ENCODE measurements around the gene TSEN2.
"Not testable (repeated sequence)": the region's sequence is repeated elsewhere in the genome, so short reads cannot be mapped to it uniquely, and the experiment has no call there.

The TSEN2 gene

GRCh38 chr3:12484198-12484982 lies at the start of gene TSEN2:
Gene TSEN2, plus strand, starts transcription at chr3:12484480. Its CDS starts 5,321 bp downstream, at chr3:12489801.
- DNase-seq, result peak; percentile 92

GRCh38 chr3:12436514-12437220 lies 47.6 kb upstream of the TSEN2 start:
- DNase-seq, result no peak

GRCh38 chr3:12437221-12437605 lies 47.1 kb upstream of the TSEN2 start:
- DNase-seq, result no peak

- no peak for DNase-seq
Measured at GRCh38 chr3:12437861-12438260, 46.4 kb upstream of the TSEN2 start.

- no peak for DNase-seq
Measured at GRCh38 chr3:12438318-12438717, 46.0 kb upstream of the TSEN2 start.

- DNase-seq, result no peak
Measured at GRCh38 chr3:12439161-12439940, 44.9 kb upstream of the TSEN2 start.

GRCh38 chr3:12440927-12441714 lies 43.2 kb upstream of the TSEN2 start:
- no peak for DNase-seq

GRCh38 chr3:12442654-12443501 lies 41.4 kb upstream of the TSEN2 start:
- DNase-seq, result no peak

- DNase-seq, result no peak
Measured at GRCh38 chr3:12443781-12444522, 40.3 kb upstream of the TSEN2 start.

GRCh38 chr3:12444582-12445471 lies 39.5 kb upstream of the TSEN2 start:
- no peak for DNase-seq

GRCh38 chr3:12445523-12446240 lies 38.6 kb upstream of the TSEN2 start:
- no peak for DNase-seq

- DNase-seq, result no peak
Measured at GRCh38 chr3:12446298-12446697, 38.0 kb upstream of the TSEN2 start.

- no peak for DNase-seq
Measured at GRCh38 chr3:12447075-12447474, 37.2 kb upstream of the TSEN2 start.

GRCh38 chr3:12448404-12449202 lies 35.7 kb upstream of the TSEN2 start:
- DNase-seq, result not testable (repeated sequence)

- DNase-seq, result no peak
Measured at GRCh38 chr3:12449889-12450682, 34.2 kb upstream of the TSEN2 start.

- no peak for DNase-seq
Measured at GRCh38 chr3:12451481-12451880, 32.8 kb upstream of the TSEN2 start.

- no peak for DNase-seq
Measured at GRCh38 chr3:12451960-12452359, 32.3 kb upstream of the TSEN2 start.

Data from stimulated activated naive CD4-positive, alpha-beta T cell treated with Interleukin-2 at 50 U/mL for 16 hours (primary cell).